Mesenchymal stem cell (in vitro differentiated cells and primary cell): ENCODE data around the gene UBTD2.

Experiments used
- DNase-seq: peaks from one replicate; pipeline ENCODE4 v3.0.0-alpha.2; 2013
- H2AFZ ChIP-seq: one replicate; pipeline ENCODE4 v1.6.1; 2013; ENCODE audit warnings: low read depth, mild to moderate bottlenecking, control low read depth, inconsistent platforms, low read length, moderate library complexity
- H2AK5ac ChIP-seq: 2 replicates; pipeline ENCODE4 v1.6.1; 2013; ENCODE audit warnings: low read length, moderate library complexity, mild to moderate bottlenecking, inconsistent platforms; ENCODE audit not compliant: severe bottlenecking
- H2BK120ac ChIP-seq: one replicate; pipeline ENCODE4 v1.6.1; 2013; ENCODE audit warnings: low read depth, mild to moderate bottlenecking, inconsistent platforms, low read length, moderate library complexity
- H2BK12ac ChIP-seq, 2 experiments: one replicate each; pipeline ENCODE4 v1.6.1; 2013; ENCODE audit warnings: inconsistent platforms in 2 of 2, low read length in 2 of 2, mild to moderate bottlenecking in 2 of 2, moderate library complexity in 2 of 2, control low read depth in 1 of 2
- H2BK15ac ChIP-seq: one replicate; pipeline ENCODE4 v1.6.1; 2013; ENCODE audit warnings: mild to moderate bottlenecking, low read depth, inconsistent platforms; ENCODE audit not compliant: poor library complexity, severe bottlenecking
- H2BK5ac ChIP-seq: 2 replicates; pipeline ENCODE4 v1.6.1; 2013; ENCODE audit warnings: low read depth, mild to moderate bottlenecking, low read length, control low read depth, inconsistent platforms; ENCODE audit not compliant: poor library complexity, severe bottlenecking
- H3K14ac ChIP-seq, 2 experiments: one replicate each; pipeline ENCODE4 v1.6.1; 2013; ENCODE audit warnings: inconsistent platforms in 2 of 2, low read length in 2 of 2, control low read depth in 1 of 2, mild to moderate bottlenecking in 1 of 2, moderate library complexity in 1 of 2
- H3K18ac ChIP-seq, 2 experiments: one replicate each; pipeline ENCODE4 v1.6.1; 2013; ENCODE audit warnings: inconsistent platforms in 2 of 2, low read length in 2 of 2, control low read depth in 1 of 2, low read depth in 1 of 2, mild to moderate bottlenecking in 1 of 2
- H3K23ac ChIP-seq, 2 experiments: one replicate each; pipeline ENCODE4 v1.6.1; 2013; ENCODE audit warnings: inconsistent platforms in 2 of 2, low read length in 2 of 2, mild to moderate bottlenecking in 2 of 2, moderate library complexity in 2 of 2, control low read depth in 1 of 2
- H3K27ac ChIP-seq: 2 replicates; pipeline ENCODE4 v1.5.1; 2013; ENCODE audit warnings: mild to moderate bottlenecking, moderate library complexity, low read length, control low read depth, inconsistent platforms; ENCODE audit not compliant: poor library complexity, severe bottlenecking
- H3K27me3 ChIP-seq, 2 experiments: 2 replicates each; pipeline versions ENCODE4 v1.6.1 to v1.7.0; 2013; ENCODE audit warnings: low read length in 2 of 2, mild to moderate bottlenecking in 2 of 2, moderate library complexity in 2 of 2, control low read depth in 1 of 2, inconsistent platforms in 1 of 2; ENCODE audit not compliant: control insufficient read depth in 1 of 2, insufficient read depth in 1 of 2
- H3K36me3 ChIP-seq, 2 experiments: 2 replicates each; pipeline versions ENCODE4 v1.6.1 to v1.7.0; 2013; ENCODE audit warnings: low read length in 2 of 2, control low read depth in 1 of 2, inconsistent platforms in 1 of 2, low read depth in 1 of 2, mild to moderate bottlenecking in 1 of 2; ENCODE audit not compliant: insufficient read depth in 2 of 2, control insufficient read depth in 1 of 2
- H3K4ac ChIP-seq, 2 experiments: one replicate each; pipeline ENCODE4 v1.6.1; 2013; ENCODE audit warnings: inconsistent platforms in 2 of 2, low read length in 2 of 2, mild to moderate bottlenecking in 2 of 2, moderate library complexity in 2 of 2, control low read depth in 1 of 2, low read depth in 1 of 2
- H3K4me1 ChIP-seq: 2 replicates; pipeline ENCODE4 v1.6.1; 2013; ENCODE audit warnings: low read depth, low read length, control low read depth; ENCODE audit not compliant: control insufficient read depth, insufficient read depth
- H3K4me2 ChIP-seq: 2 replicates; pipeline ENCODE4 v1.6.1; 2013; ENCODE audit warnings: low read length, mild to moderate bottlenecking, inconsistent platforms; ENCODE audit not compliant: poor library complexity, severe bottlenecking
- H3K4me3 ChIP-seq, 2 experiments: 2 replicates each; pipeline versions ENCODE4 v1.5.1 to v1.7.0; 2013; ENCODE audit warnings: low read length in 2 of 2, mild to moderate bottlenecking in 2 of 2, control low read depth in 1 of 2, low read depth in 1 of 2; ENCODE audit not compliant: insufficient read depth in 1 of 2
- H3K79me1 ChIP-seq: replicated peaks from 2 replicates; pipeline ENCODE4 v1.6.1; 2013; ENCODE audit warnings: mild to moderate bottlenecking, control low read depth, low read length, inconsistent platforms; ENCODE audit not compliant: poor library complexity, severe bottlenecking
- H3K9ac ChIP-seq: 2 replicates; pipeline ENCODE4 v1.7.0; 2013; ENCODE audit warnings: mild to moderate bottlenecking, low read length, moderate library complexity
- H3K9me3 ChIP-seq: 2 replicates; pipeline ENCODE4 v1.7.0; 2013; ENCODE audit warnings: mild to moderate bottlenecking, low read length; ENCODE audit not compliant: control insufficient read depth
- H4K8ac ChIP-seq: one replicate; pipeline ENCODE4 v1.6.1; 2013; ENCODE audit warnings: inconsistent platforms, mild to moderate bottlenecking, low read length, moderate library complexity
- H4K91ac ChIP-seq: one replicate; pipeline ENCODE4 v1.6.1; 2013; ENCODE audit warnings: mild to moderate bottlenecking, low read length, inconsistent platforms
- WGBS: methylation state at CpG from one replicate; pipeline ENCODE4 v1.1.7; 2013; ENCODE audit warnings: mixed read lengths; 5-methylcytosine and 5-hydroxymethylcytosine counted together

Gene UBTD2

GRCh38 chr5:172224996-172225395 lies 58.6 kb downstream of the UBTD2 start:
- WGBS: 100% methylated on average over 1 of the region's 1 CpG
- H3K79me1 ChIP-seq: peaks cover 16% of the 10 kb centered on the region

GRCh38 chr5:172223901-172224873 lies 59.4 kb downstream of the UBTD2 start:
- no peak overlapping the region for H4K91ac ChIP-seq
- no peak overlapping the region for H2AK5ac ChIP-seq
- H2AFZ ChIP-seq: no peak overlapping the region
- H3K4me3 ChIP-seq: no peak overlapping the region
- H2BK5ac ChIP-seq: no peak overlapping the region
- no peak overlapping the region for H2BK15ac ChIP-seq
- no peak overlapping the region for H2BK120ac ChIP-seq
- no peaks in the 10 kb centered on the region for H3K4me1 ChIP-seq
- H3K9me3 ChIP-seq: no peaks in the 10 kb centered on the region
- H3K23ac ChIP-seq: no peak overlapping the region
- H3K4ac ChIP-seq: no peak overlapping the region
- peaks cover 3 to 76% of the 10 kb centered on the region in 2 experiments for H3K36me3 ChIP-seq
- no peak overlapping the region for H3K18ac ChIP-seq
- H3K9ac ChIP-seq: no peak overlapping the region
- WGBS: 92% methylated on average over 5 of the region's 10 CpGs
- no peak overlapping the region for H3K4me2 ChIP-seq
- no peak overlapping the region for H3K14ac ChIP-seq
- H3K27me3 ChIP-seq: no peaks in the 10 kb centered on the region
- no peak overlapping the region for H2BK12ac ChIP-seq
- H3K79me1 ChIP-seq: peaks cover 16% of the 10 kb centered on the region
- H3K27ac ChIP-seq: no peak overlapping the region
- H4K8ac ChIP-seq: no peak overlapping the region
- no peak for DNase-seq

More at GRCh38 chr5:172224996-172225395, 58.6 kb downstream of the UBTD2 start:
- Histone ChIP-seq H2BK5ac (no peak overlapping the region), H2AK5ac (no peak overlapping the region), H3K4me2 (no peak overlapping the region), H4K91ac (no peak overlapping the region), H3K9me3 (no peaks in the 10 kb centered on the region), H2AFZ (no peak overlapping the region), H3K18ac (no peak overlapping the region), H4K8ac (no peak overlapping the region), H3K36me3 (peaks cover 3 to 72% of the 10 kb centered on the region in 2 experiments), H3K27me3 (no peaks in the 10 kb centered on the region), H2BK12ac (no peak overlapping the region), H3K14ac (no peak overlapping the region), H2BK120ac (no peak overlapping the region), H3K9ac (no peak overlapping the region), H3K4ac (no peak overlapping the region), H2BK15ac (no peak overlapping the region), H3K4me3 (no peak overlapping the region), H3K4me1 (no peaks in the 10 kb centered on the region), H3K23ac (no peak overlapping the region), H3K27ac (no peak overlapping the region)
- DNase-seq: no peak

- Histone ChIP-seq H2BK120ac (no peak overlapping the region), H3K4me1 (no peaks in the 10 kb centered on the region), H3K4ac (no peak overlapping the region), H3K36me3 (peaks cover 6 to 57% of the 10 kb centered on the region in 2 experiments), H2BK12ac (no peak overlapping the region), H3K4me2 (no peak overlapping the region), H3K9ac (no peak overlapping the region), H3K27ac (no peak overlapping the region), H3K18ac (no peak overlapping the region), H2BK5ac (no peak overlapping the region), H3K79me1 (peaks cover 20% of the 10 kb centered on the region), H4K8ac (no peak overlapping the region), H2AFZ (no peak overlapping the region), H3K9me3 (no peaks in the 10 kb centered on the region), H3K4me3 (no peak overlapping the region), H4K91ac (no peak overlapping the region), H2AK5ac (no peak overlapping the region), H3K14ac (no peak overlapping the region), H2BK15ac (no peak overlapping the region), H3K23ac (no peak overlapping the region), H3K27me3 (no peaks in the 10 kb centered on the region)
- no peak for DNase-seq
- WGBS: 96% methylated on average over 2 of the region's 2 CpGs
These were observed 64.3 kb downstream of the UBTD2 start for GRCh38 chr5:172219296-172219695.

GRCh38 chr5:172216345-172216744 lies 67.2 kb downstream of the UBTD2 start:
- H3K18ac ChIP-seq: no peak overlapping the region
- peaks cover 24% of the 10 kb centered on the region for H3K79me1 ChIP-seq
- peaks cover 2% of the 10 kb centered on the region for H3K4me1 ChIP-seq
- H3K27ac ChIP-seq: no peak overlapping the region
- H3K9ac ChIP-seq: no peak overlapping the region
- H3K9me3 ChIP-seq: no peaks in the 10 kb centered on the region
- H3K4me2 ChIP-seq: no peak overlapping the region
- no peak overlapping the region for H2BK15ac ChIP-seq
- no peak overlapping the region for H3K4me3 ChIP-seq
- H4K8ac ChIP-seq: no peak overlapping the region
- no peak overlapping the region for H3K14ac ChIP-seq
- H2AFZ ChIP-seq: no peak overlapping the region
- WGBS: 100% methylated on average over 3 of the region's 3 CpGs
- no peak overlapping the region for H4K91ac ChIP-seq
- no peak overlapping the region for H3K23ac ChIP-seq
- no peak overlapping the region for H2BK12ac ChIP-seq
- H3K36me3 ChIP-seq: peaks cover 17 to 48% of the 10 kb centered on the region in 2 experiments
- H3K4ac ChIP-seq: no peak overlapping the region
- no peaks in the 10 kb centered on the region for H3K27me3 ChIP-seq
- DNase-seq: peak; percentile 45
- no peak overlapping the region for H2BK5ac ChIP-seq
- H2AK5ac ChIP-seq: no peak overlapping the region
- no peak overlapping the region for H2BK120ac ChIP-seq
